Fibroblast of skin of scalp (primary cell): ENCODE data around the gene KLHL6.
A peak's percentile ranks its signal among the peaks of the same experiment; 100 is the strongest.
"Not testable (repeated sequence)": the region's sequence is repeated elsewhere in the genome, so short reads cannot be mapped to it uniquely, and the experiment has no call there.

ENCODE experiments used
- DNase-seq: peaks from one replicate; pipeline ENCODE4 v3.0.0-alpha.2; 2013

KLHL6 gene

DNA sequence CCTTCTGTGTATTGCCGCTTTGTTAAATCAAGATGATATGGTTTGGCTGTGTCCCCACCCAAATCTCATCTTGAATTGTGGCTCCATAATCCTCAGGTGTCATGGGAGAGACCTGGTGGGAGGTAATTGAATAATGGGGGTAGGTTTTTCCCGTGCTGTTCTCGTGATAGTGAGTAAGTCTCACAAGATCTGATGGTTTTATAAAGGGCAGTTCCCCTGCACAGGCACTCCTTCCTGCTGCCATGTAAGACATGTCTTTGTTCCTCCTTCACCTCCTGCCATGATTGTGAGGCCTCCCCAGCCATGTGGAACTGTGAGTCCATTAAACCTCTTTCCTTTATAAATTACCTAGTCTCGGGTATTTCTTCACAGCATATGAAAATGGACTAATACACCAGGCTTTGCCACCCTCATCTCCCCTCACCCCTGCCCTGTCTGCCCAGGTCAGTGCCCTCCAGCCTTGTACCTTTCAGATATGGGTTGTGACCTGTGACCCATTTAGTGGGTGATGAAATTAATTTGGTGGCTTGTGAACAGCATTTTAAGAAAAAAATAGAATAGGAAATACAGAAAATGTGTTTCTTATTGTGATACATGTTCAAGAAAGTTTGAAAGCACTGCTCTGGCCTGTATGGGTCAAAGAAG lies 71.0 kb downstream of the KLHL6 start:
- DNase-seq, result no peak

DNA sequence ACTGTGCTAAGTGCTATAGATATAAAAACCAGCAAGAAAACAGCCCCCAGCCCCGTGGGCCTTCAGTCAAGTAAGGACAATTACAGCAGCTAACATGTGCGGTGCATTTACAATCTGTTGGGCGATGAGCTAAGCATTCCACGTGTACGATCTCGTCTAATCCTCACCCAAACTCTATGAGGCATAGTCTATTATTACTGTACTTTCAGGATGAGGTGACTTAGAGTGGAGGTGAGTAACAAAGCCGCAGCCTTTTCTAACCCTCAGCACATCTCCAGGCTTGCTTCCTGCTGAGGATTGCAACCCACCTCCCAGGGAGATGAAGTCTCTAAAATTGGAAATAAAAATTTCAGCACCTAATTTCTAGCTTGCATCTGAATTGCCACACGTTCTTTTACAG lies 73.9 kb downstream of the KLHL6 start:
- no peak for DNase-seq

DNA sequence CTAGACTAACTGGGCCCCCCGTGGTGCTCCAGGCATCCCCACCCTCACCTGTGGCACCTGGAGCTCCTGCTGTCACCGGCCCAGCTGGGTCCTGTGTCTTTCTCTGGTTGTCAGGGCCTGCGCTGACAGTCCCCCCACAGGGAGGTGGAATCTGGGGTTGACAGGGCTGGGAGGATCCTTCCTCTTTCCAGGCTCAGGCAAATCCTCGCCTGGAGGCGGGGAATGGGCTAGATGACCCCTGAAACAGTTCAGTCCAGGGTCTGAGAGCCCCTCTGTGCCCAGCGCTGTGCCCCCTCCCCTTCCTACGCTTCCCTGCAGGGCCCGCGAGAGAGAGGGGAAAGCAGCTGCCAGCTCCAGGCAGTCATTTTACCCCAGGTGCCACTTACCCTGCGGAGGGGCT lies 77.0 kb downstream of the KLHL6 start:
- DNase-seq, result no peak

DNA sequence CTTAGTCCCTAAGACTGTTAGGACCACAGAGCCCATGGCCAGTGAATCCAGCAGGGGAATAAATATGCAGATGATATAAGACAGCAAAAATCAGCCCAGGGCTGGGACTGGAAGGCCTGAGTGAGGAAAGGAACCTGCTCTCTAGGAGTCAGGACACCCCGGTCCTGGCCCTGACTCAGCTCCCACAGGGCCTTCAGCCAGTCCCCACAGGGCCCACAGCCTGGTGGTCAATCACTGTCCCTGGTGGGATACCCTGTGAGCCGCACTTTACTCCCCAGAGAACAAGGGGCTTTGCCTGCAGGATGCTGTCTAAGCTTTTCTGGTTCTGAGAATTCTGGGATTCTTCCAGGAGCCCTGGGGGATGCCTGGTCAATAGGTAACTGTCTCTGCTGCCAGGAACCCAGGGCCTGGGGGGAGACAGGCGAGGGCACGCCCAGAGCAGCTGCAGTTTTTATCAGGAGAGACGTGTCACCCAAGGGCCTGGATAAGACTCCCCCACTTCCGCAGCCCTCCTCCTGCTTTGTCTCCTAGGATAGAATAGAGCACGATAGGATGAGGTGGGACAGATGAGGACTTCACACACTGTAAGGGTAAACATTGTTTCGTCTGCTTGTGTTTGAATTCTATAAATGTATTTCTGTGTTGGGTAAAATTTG lies 77.6 kb downstream of the KLHL6 start:
- DNase-seq, result no peak

DNA sequence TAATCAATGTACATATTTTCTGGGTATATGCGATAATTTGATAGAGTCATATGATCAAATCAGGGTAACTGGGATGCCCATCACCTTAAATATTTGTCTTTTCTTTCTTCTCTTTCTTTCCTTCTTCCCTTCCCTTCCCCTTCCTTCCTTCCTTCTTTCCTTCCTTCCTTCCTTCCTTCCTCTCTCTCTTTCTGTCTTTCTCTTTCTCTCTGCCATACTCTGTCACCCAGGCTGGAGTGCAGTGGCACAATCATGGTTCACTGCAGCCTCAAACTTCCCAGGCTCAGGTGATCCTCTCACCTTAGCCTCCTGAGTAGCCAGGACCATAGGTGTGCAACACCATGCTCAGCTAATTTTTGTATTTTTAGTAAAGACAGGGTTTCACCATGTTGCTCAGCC lies 79.7 kb downstream of the KLHL6 start:
- not testable (repeated sequence) for DNase-seq

DNA sequence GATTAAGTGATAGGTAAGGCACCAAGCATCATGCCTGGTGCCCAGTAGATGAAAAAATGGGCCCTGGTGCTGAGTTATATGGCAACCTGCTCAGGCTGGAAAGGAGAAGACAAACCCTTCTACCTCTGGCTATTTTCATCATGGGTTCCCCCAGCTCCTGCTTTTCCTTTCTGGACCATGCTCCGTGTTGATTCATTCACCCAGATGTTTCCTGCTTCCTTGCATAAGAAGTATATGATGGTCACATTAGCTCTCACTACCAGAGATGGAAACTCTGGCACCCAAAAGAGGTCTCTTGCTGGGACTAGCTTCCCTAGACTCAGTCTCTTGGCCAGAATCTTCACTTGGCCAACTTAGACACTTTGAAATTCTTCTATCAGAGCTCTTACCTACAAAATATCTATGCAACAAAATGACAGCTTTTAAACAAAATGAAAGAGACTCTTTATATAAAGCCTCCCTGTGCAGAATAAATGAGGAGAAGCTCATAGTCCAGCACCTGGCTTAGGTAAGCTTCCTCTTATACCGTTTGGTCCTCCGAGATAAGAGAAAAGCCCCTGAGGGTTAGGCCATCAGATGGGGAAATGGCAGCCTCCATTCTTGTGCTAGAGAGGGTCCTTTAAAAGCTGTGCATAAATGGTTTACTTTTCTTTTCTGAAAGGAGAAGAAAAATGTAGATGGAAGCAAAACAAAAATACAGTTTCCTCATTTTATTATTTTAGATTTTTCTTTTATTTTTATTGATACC lies 80.3 kb downstream of the KLHL6 start:
- DNase-seq, result no peak

DNA sequence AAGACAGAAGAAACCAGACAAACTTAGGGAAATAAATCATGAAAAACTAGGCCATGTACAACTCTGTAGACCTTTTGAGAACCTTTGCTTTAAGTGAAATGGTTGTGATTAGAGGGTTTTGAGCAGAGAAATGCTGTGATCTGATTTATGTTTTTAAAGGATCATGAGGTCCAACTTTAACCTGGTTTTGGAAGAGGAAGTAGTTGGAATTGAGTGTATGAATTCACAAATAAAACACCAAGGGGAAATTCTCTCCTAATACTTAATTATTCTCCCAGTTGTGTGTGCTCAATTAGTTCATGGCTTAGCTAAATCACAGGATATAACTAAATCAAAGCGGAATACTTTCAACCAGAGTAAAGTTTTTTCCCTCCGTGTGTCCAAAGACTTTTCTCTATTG lies 81.5 kb downstream of the KLHL6 start:
- no peak for DNase-seq

DNA sequence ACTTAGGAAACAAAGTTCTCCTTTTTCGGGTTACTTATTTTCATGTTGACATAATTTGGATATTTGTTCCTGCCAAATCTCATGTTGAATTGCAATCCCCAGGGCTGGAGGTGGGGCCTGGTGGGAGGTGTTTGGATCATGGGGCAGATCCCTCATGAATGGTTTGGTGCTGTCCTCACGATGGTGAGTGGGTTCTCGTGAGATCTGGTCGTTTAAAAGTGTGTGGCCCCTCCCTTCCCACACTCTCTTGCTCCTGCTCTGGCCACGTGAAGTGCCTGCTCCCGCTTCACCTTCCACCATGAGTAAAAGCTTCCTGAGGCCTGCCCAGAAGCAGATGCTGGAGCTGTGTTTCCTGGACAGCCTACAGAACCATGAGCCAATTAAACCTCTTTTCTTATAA lies 83.4 kb downstream of the KLHL6 start:
- DNase-seq, result no peak

DNA sequence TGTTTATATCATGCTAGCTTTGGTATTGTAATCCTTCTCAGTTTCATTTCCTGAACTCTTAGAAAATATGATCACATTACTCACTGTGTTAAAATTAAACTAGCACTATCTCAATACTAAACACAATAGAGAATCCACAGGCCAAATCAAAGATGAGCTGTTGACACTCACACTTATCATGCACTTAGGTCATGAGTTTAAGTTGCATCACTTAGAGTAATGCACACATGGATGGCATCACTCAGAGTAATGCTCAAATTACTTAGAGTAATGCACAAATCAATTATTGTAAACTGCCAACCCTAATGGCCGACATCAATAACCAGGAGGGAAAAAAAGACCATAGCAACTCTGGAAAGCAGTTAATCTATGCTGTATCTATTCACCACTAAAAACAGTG lies 87.1 kb downstream of the KLHL6 start:
- DNase-seq, result no peak

DNA sequence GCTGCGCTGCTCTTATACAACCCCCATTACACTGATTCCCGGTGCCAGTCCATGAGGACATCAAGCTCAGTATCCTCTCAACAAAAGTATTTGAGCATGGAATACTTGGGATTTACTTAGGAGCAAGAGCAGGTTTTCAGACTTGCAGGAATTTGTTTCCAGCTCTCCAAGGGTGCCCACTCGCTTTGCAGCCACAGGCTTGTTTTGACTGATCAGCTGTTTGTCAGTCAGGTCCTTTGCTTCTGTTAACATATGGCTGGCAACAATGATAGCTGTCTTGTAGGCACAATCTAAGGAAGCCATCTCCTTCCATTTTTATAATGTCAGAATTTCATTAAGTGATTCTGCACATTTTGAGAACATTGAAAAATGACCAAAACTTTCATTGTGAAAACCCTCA lies 88.9 kb downstream of the KLHL6 start:
- no peak for DNase-seq

DNA sequence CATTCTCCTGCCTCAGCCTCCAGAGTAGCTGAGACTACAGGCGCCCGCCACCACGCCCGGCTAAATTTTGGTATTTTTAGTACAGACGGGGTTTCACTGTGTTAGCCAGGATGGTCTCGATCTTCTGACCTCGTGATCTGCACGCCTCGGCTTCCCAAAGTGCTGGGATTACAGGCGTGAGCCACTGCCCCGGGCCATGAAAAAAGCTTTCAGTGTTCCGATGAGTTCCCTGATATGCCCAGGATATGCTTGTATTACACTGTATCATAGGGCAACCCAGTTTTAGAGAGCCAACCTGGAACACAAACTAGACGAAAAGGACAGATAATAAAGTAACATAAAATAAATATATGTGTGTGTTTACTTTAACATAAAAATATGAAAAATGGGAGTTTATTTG lies 89.8 kb downstream of the KLHL6 start:
- not testable (repeated sequence) for DNase-seq

DNA sequence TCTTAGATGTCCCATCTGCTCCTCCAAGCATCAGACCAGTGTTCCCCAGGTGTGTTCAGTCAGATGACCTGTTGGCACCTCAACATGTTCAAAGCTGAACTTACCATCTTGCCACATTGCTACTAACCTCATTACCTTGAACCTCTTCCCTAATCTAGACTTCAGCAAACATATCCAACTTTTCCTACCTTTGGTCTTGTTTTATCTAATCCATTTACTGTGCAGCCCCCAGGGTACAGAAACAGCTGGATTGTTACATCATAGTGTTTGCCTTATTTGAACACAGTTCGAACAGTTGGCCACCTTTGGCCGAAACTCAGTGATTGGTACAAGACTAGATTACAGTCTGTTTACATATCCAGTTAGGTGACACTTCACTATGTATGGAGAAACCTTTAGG lies 91.0 kb downstream of the KLHL6 start:
- no peak for DNase-seq

DNA sequence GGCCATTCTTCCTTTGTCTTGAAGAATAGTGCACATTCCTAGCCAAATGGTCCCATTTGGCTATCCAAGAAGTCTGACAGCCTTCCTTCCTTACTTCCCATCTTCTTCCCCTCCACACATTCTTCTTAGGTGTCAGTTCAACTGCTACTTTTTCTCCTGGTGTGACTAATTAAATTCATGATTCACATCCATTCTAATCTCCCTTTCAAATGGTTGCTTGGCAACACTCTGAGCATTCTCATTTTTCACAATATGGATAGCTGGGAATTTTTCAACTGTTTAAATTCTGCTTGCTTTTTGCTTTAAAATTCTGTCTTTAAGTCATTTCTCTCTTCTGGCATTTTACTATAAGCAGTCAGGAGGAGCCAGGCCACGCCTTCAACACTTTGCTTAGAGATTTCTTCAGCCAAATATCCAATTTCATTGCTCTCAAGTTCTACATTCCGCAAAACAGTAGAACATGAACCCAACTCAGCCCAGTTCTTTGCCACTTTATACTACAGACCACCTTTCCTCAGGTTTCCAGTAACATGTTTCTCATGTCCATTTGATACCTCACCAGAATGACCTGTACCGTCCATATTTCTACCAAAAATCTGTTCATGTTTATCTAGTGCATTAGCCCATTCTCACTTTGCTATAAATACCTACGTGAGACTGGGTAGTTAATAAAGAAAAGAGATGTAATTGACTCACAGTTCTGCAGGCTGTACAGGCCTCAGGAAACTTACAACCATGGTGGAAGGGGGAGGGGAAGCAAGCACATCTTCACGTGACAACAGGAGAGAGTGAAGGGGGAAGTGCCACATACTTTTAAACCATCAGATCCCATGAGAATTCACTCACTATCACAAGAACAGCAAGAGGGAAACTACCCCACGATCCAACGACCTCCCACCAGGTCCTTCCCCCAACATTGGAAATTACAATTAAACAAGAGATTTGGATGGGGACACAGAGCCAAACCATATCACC lies 95.1 kb downstream of the KLHL6 start:
- no peak for DNase-seq

DNA sequence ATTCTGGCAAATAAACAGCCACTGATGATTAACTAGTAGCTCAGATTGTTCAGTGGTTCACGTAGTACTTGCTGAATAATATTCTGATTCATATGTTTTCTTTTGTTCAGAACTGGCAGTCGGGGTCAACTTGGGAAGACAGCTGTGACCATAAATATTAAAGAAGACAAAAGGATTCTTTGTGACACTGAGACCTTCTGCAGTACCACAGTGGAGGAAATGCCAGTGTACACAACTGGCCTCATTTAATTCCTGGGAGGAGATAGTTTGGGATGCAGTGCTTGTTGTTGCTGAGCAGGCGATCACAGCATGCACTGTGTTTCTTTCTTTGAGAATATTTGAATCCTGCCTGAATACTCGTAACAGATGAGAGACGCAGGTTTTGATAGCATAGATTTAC lies 100.4 kb downstream of the KLHL6 start:
- DNase-seq, result peak; percentile 14

DNA sequence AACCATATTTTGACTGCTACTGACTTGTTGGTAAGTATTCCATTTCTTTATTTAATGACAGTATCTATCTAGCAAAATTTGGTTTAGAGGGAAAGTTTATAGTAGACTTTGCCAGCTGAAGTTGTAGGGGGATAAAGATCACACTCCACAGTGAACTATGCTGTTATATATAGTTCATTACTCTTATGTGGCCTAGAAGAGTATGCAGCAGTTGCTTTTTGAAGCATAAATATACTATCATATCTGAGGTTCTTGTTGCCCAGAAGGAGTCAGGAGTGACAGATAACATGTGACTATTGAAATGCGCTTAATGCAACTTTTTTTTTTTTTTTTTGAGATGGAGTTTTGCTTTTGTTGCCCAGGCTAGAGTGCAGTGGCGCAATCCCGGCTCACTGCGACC lies 101.4 kb downstream of the KLHL6 start:
- no peak for DNase-seq

DNA sequence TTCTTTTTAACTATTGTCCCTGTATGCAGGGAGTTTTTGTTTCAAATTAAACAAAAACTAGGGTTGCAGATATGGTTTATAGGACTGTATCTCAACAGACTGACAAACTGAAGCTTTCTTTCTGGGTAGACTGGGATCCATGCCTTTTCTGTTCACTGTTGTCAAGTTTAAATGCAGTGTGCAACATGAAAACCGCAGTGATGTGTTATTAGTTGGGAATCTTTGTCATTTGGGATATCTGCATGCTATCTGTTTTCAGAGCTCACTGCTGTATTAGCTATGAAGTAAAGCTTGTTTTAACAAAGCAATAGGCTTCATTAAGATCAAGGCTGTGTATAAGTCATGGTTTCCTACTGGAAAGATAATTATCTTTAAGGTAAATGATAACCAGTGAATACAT lies 105.7 kb downstream of the KLHL6 start:
- peak; percentile 15 for DNase-seq

DNA sequence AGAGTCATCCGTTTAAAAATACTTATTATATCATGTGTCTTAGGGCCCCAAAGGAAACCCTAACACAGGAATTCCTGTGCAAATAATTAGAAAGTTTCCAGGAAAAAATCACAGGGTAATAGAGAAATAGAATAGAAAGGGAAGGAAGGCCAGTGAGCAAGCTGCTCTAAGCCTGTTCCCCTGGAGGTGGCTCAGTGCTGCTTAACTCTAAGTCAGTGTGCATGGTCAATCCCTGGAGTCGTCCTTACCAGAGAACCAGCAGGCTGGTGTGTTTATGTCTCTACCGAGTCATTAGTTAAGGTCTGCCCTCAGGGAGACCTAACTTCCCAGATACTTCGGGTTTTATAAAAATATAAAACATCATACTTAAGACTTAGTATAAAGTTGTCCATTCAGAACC lies 106.1 kb downstream of the KLHL6 start:
- DNase-seq, result peak; percentile 18

DNA sequence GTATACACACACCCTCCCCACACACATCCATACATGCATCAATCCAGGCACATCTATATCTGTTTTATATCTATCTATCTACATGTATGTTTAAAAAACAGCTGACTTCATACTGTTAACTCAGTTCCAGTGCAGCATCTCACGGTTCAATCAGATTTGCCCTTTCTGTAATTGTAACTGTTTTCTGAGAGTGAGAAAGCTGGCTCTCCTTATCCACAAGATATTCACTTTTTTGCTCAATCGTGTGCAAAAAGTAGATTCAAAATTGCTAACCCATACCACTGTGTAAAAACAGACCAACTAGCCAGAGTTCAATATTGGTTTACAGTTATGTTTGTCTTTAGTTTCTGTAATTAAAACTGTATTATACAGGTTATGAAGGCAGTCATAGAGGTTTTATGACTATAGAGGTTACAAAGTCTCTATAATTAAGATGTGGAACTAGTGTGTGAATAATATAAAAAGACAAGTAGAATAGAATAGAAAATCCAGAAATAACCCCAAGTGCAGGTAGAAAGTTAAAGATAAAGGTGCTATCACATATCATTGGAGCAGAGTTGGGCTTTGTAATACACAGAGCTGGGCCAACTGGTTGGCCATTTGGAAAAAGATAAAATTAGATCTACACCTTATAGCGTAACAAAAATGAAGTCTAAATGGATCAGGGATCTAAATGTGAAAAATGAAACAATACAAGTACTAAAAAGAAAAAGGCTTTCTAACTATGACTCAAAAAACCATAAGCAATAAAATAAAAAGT lies 107.0 kb downstream of the KLHL6 start:
- DNase-seq, result no peak

DNA sequence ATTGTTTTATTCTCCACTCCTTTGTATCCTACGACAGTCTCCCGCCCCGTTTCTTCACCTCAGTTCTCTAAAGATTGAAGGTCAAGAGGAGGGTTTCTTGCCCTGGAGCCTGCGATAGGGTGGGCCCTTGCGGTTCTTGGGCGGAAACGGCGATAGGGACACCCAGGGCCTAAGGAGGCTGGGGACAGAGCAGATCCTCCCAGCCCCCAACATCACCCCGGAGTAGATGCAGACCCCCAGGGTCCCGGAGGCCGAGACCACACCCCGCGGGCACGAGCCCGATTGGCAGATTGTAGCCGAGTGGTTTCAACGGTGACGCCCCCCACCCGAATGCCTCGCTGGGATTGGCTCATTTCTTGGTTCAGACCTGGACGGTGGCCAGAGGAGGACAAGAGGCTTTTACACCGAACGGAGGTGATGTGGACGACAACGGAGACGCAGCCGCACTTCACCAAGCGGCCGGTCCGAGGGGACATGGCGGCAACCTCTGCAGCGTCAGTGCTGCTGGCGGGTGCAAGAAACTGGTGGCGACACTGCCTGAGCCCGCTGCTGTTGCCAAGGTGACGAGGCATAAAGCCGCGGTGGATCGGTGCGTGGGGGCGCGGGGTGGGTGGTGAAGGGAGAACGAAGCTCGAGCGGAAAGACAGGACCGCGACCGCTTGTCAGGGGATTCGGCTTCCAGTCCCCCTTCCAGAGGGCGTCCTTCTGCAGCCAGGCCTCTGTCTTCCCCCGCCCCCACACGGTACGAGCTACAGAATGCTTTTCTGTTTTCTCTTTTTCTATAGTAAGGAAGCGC lies 108.1 kb downstream of the KLHL6 start:
- peak; percentile 89 for DNase-seq

DNA sequence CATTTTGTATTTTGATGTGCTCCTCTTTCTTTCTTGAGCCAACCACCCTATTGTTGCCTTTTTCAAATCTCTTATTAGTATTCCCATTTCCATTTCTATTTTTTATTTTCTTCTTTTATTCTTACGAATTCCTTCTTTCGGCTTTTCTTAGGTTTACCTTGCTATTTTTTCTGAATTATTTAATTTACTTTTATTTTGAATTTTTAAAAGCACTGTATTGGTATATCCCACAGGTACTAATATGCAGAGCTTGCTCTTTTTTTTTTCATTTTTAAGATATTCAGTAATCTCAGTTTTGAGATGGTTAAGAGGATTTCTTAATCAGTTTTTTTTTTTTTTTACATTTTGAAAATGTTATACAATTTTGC lies 108.7 kb downstream of the KLHL6 start:
- DNase-seq, result no peak

DNA sequence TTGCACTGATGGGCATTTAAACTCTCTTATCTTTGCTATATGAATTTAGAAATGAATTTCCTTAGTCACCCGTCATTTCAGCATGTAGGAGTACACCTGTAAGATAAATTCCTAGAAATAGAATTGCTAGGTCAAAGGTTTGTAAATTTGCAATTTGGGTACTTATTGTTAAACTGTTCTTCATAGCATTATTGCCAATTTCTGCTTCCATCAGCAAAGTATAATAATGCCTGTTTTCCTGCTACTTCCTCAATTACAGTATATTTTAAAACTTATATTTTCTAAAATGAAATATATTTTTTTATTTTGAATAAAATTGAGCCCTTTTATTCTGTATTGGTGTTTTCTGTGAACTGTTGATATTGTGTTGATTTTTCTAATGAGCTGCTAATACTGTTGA lies 110.8 kb downstream of the KLHL6 start:
- no peak for DNase-seq
